A549 (cell line): Measurements from ENCODE around the gene NAA15. TPM values are rescaled to one million over a fixed set of nuclear protein-coding genes. Genes with fewer than 3 reads are reported as not detected.
"Not testable (repeated sequence)": the region's sequence is repeated elsewhere in the genome, so short reads cannot be mapped to it uniquely, and the experiment has no call there.

Experiments
- ATAC-seq, 2 experiments: fragments of 200-7000 bp in 1 of 2; fragments of >200 bp in 1 of 2; cut with Nextera tagmentation in 1 of 2; cut with Tn5 transposase in 1 of 2; 3 replicates each; pipeline versions ENCODE4 v1.8.0 to v1.9.1; 2018 to 2020; ENCODE audit warnings: mild to moderate bottlenecking in 1 of 2, moderate library complexity in 1 of 2
- CTCF ChIA-PET: fragments of 300-600 bp; sonication (Branson Sonifier 250); formaldehyde crosslinking; extraction: SDS; loops from one replicate; lab custom pipeline; 2021; ENCODE audit warnings: antibody characterized with exemption, inconsistent platforms; lab: Yijun Ruan, JAX
- POLR2A ChIA-PET: fragments of 350-600 bp; formaldehyde crosslinking; extraction: SDS; loops from one replicate; lab custom pipeline; 2021; ENCODE audit warnings: antibody characterized with exemption, inconsistent platforms; lab: Yijun Ruan, JAX
- DNase-seq, 2 experiments: peaks; one replicate each; pipeline versions ENCODE4 v3.0.0 to v3.0.0-alpha.2; 2011 to 2016; ENCODE audit warnings: low read depth in 1 of 2, low spot score in 1 of 2
- FAIRE-seq: peaks from 2 replicates; lab custom pipeline; 2011; peaks lifted over from hg19 to GRCh38; lab: Jason Lieb, UNC
- H3K27ac ChIP-seq, 2 experiments: fragments of >200 bp; sonication (Bioruptor Twin); formaldehyde crosslinking; 3 replicates each; pipeline ENCODE4 v1.5.1; 2016 to 2017
- H3K4me1 ChIP-seq: fragments of >200 bp; sonication (Bioruptor Twin); formaldehyde crosslinking; 3 replicates; pipeline ENCODE4 v1.6.1; 2016
- H3K4me2 ChIP-seq: fragments of >200 bp; sonication (Bioruptor Twin); formaldehyde crosslinking; 3 replicates; pipeline ENCODE4 v1.6.1; 2016
- H3K4me3 ChIP-seq: fragments of >200 bp; sonication (Bioruptor Twin); formaldehyde crosslinking; 3 replicates; pipeline ENCODE4 v1.5.1; 2016
- H3K9me3 ChIP-seq: fragments of >200 bp; sonication (Bioruptor Twin); formaldehyde crosslinking; 3 replicates; pipeline ENCODE4 v1.6.1; 2016
- BHLHE40 ChIP-seq: IDR thresholded peaks from 2 replicates; pipeline ENCODE4 v1.6.1; 2012; ENCODE audit warnings: low read depth, low read length, inconsistent platforms
- CHD4 ChIP-seq: fragments of 200-600 bp; sonication (generic); IDR thresholded peaks from 2 replicates; pipeline ENCODE4 v1.6.1; 2016; ENCODE audit warnings: antibody characterized with exemption, mild to moderate bottlenecking, borderline replicate concordance
- CTCF ChIP-seq: fragments of >200 bp; sonication (Bioruptor Twin); formaldehyde crosslinking; IDR thresholded peaks from 3 replicates; pipeline ENCODE4 v1.5.1; 2016
- E2F6 ChIP-seq: IDR thresholded peaks from 2 replicates; pipeline ENCODE4 v1.6.1; 2012; ENCODE audit warnings: low read depth, borderline replicate concordance
- ESRRA ChIP-seq: fragments of 150-350 bp; IDR thresholded peaks from 2 replicates; pipeline ENCODE4 v1.6.1; 2014; ENCODE audit warnings: mild to moderate bottlenecking, low read length, borderline replicate concordance
- FOSB ChIP-seq: fragments of 250-450 bp; sonication (Bioruptor Pico); IDR thresholded peaks from 2 replicates; pipeline ENCODE4 v1.5.0; 2020; ENCODE audit warnings: mild to moderate bottlenecking, moderate library complexity
- FOXS1 ChIP-seq: fragments of 250-450 bp; sonication (Bioruptor Pico); IDR thresholded peaks from 2 replicates; pipeline ENCODE4 v1.5.0; 2020; ENCODE audit warnings: mild to moderate bottlenecking, moderate library complexity
- HDAC2 ChIP-seq: fragments of 200-600 bp; sonication (generic); IDR thresholded peaks from 2 replicates; pipeline ENCODE4 v1.6.1; 2016
- HES2 ChIP-seq: fragments of >200 bp; sonication (Bioruptor Twin); formaldehyde crosslinking; IDR thresholded peaks from 2 replicates; pipeline ENCODE4 v1.6.1; 2016
- HEYL ChIP-seq: fragments of 250-450 bp; sonication (Bioruptor Pico); IDR thresholded peaks from 2 replicates; pipeline ENCODE4 v1.8.0; 2021; ENCODE audit warnings: mild to moderate bottlenecking, moderate library complexity
- HOXA7 ChIP-seq: fragments of 250-450 bp; sonication (Bioruptor Pico); IDR thresholded peaks from 2 replicates; pipeline ENCODE4 v1.5.0; 2020; ENCODE audit warnings: mild to moderate bottlenecking, moderate library complexity
- JUNB ChIP-seq: fragments of >200 bp; sonication (Bioruptor Twin); formaldehyde crosslinking; IDR thresholded peaks from 2 replicates; pipeline ENCODE4 v1.6.1; 2016
- MAFK ChIP-seq: fragments of 450-650 bp; IDR thresholded peaks from 2 replicates; pipeline ENCODE4 v1.6.1; 2014; ENCODE audit not compliant: partially characterized antibody
- MYC ChIP-seq: IDR thresholded peaks from 2 replicates; pipeline ENCODE4 v1.6.1; 2012; ENCODE audit warnings: mild to moderate bottlenecking, inconsistent platforms, low read length, improper control_type of control experiment, borderline replicate concordance
- NPAS2 ChIP-seq: fragments of 250-450 bp; sonication (Bioruptor Pico); IDR thresholded peaks from 2 replicates; pipeline ENCODE4 v1.8.0; 2022; ENCODE audit warnings: mild to moderate bottlenecking, moderate library complexity, borderline replicate concordance
- NR3C1 ChIP-seq: fragments of >200 bp; sonication (Bioruptor Twin); formaldehyde crosslinking; IDR thresholded peaks from 3 replicates; pipeline ENCODE4 v1.6.1; 2017
- PHF8 ChIP-seq: fragments of 200-600 bp; sonication (generic); IDR thresholded peaks from 2 replicates; pipeline ENCODE4 v1.6.1; 2016; ENCODE audit warnings: low read depth, mild to moderate bottlenecking, antibody characterized with exemption, moderate library complexity, borderline replicate concordance
- POLR2AphosphoS2 ChIP-seq: conservative IDR thresholded peaks from 2 replicates; pipeline ENCODE4 v1.6.1; 2012; ENCODE audit warnings: low read length, improper control_type of control experiment, inconsistent platforms
- RAD21 ChIP-seq, 2 experiments: fragments of >200 bp in 1 of 2; sonication (Bioruptor Twin) in 1 of 2; formaldehyde crosslinking in 1 of 2; IDR thresholded peaks in 1 of 2; conservative IDR thresholded peaks in 1 of 2; 2 replicates in 1 of 2; 3 replicates in 1 of 2; pipeline ENCODE4 v1.6.1; 2012 to 2018; ENCODE audit warnings: inconsistent platforms in 1 of 2
- RARB ChIP-seq: fragments of 250-450 bp; sonication (Bioruptor Pico); IDR thresholded peaks from 2 replicates; pipeline ENCODE4 v1.8.0; 2021; ENCODE audit warnings: mild to moderate bottlenecking, moderate library complexity
- RFX5 ChIP-seq: fragments of 450-650 bp; IDR thresholded peaks from 2 replicates; pipeline ENCODE4 v1.7.1; 2014; ENCODE audit warnings: antibody characterized with exemption, mild to moderate bottlenecking, moderate library complexity
- SMC3 ChIP-seq: fragments of >200 bp; sonication (Bioruptor Twin); formaldehyde crosslinking; IDR thresholded peaks from 3 replicates; pipeline ENCODE4 v1.6.1; 2018; ENCODE audit warnings: inconsistent platforms
- SREBF2 ChIP-seq: fragments of 450-650 bp; IDR thresholded peaks from 2 replicates; pipeline ENCODE4 v1.6.1; 2014; ENCODE audit warnings: mild to moderate bottlenecking, moderate library complexity
- TFCP2L1 ChIP-seq: fragments of 250-450 bp; sonication (Bioruptor Pico); IDR thresholded peaks from 2 replicates; pipeline ENCODE4 v1.5.0; 2021; ENCODE audit warnings: mild to moderate bottlenecking
- TP53 ChIP-seq: fragments of 250-450 bp; sonication (Bioruptor Pico); IDR thresholded peaks from 2 replicates; pipeline ENCODE4 v1.5.0; 2021; ENCODE audit warnings: mild to moderate bottlenecking, moderate library complexity
- USF2 ChIP-seq: fragments of 450-650 bp; IDR thresholded peaks from 2 replicates; pipeline ENCODE4 v1.6.1; 2014; ENCODE audit warnings: antibody characterized with exemption
- ZNF302 ChIP-seq: fragments of 250-450 bp; sonication (Bioruptor Pico); IDR thresholded peaks from 2 replicates; pipeline ENCODE4 v1.9.0; 2021; ENCODE audit warnings: inconsistent platforms, mild to moderate bottlenecking, moderate library complexity
- WGBS: methylation state at CpG from one replicate; pipeline ENCODE4 v1.1.6; 2017; ENCODE audit errors: missing lambda C conversion rate; 5-methylcytosine and 5-hydroxymethylcytosine counted together
- polyA plus RNA-seq, 4 experiments: library from polyadenylated mRNA; depleted of rRNA in 3 of 4; stranded (reverse); fragments of >200 nt; fragmentation: RNase III in 1 of 4; extraction: RNeasy Plus Mini Kit Qiagen cat#74134 plus additional on column Dnase treatment in 1 of 4; gene quantifications; 2 replicates in 3 of 4; 3 replicates in 1 of 4; pipeline ENCODE4 v1.2.3, GENCODE V29; 2011 to 2017

The NAA15 gene
- polyA plus RNA-seq, 2 of the 4 experiments (the other 2 are of a cell fraction), result 29.2 to 45.2 TPM

DNA sequence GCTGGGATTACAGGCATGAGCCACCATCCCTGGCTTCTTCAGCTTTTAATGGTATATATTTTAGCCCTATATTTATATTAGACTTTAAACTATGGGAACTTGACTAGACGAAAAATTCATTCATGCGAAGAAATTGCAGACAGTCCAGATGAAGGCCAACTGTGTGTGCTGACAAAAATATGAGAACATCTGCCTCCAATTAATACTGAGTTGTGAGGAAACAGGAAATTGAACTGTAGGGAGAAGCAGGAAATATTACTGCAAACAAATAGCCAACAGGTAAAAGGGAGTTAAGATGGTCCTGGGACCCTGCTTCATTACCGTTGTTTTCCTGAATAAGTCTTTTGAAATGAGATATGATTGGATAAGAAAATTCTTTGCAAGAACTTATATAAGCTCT is 47.6 kb upstream of the NAA15 start (continued):
- TF ChIP-seq POLR2AphosphoS2, result no peak
- no peak for TF ChIP-seq HOXA7
- no peak for TF ChIP-seq FOXS1 (CRISPR knock-in tag)
- TF ChIP-seq HES2, result no peak
- TF ChIP-seq NPAS2 (CRISPR knock-in tag), result no peak
- no peak for TF ChIP-seq MYC
- no peak for TF ChIP-seq NR3C1
- no peak for TF ChIP-seq JUNB
- no peak for TF ChIP-seq SREBF2

- H3K4me3 ChIP-seq, DNase-seq, FAIRE-seq, H3K9me3 ChIP-seq, H3K4me1 ChIP-seq, POLR2A ChIA-PET, H3K27ac ChIP-seq, H3K4me2 ChIP-seq, ATAC-seq: not testable (repeated sequence)
- CTCF ChIA-PET, result interaction anchor here (1.1 kb wide), 1 partner anchor 31 kb away, joined by 3 read pairs; no protein-coding TSS in a partner anchor
- WGBS, result 86% methylated on average over 6 of the region's 6 CpGs
Observed at GRCh38 chr4:139255581-139255980, 45.7 kb upstream of the NAA15 start.

GRCh38 chr4:139256349-139256748 is 45.0 kb upstream of the NAA15 start:
- 37% methylated on average over 2 of the region's 2 CpGs for WGBS
- Histone ChIP-seq H3K27ac (no peak overlapping the region), H3K9me3 (no peaks in the 10 kb centered on the region), H3K4me2 (no peak overlapping the region), H3K4me3 (no peak overlapping the region)
- FAIRE-seq (no peak), ATAC-seq (no peak), DNase-seq (no peak)
- CTCF ChIA-PET, result no interaction called here
- no peak for TF ChIP-seq ZNF302 (CRISPR knock-in tag)
- TF ChIP-seq CTCF, result no peak
- TF ChIP-seq RARB (CRISPR knock-in tag), result no peak
- TF ChIP-seq TP53 (CRISPR knock-in tag), result no peak
- TF ChIP-seq HEYL (CRISPR knock-in tag), result no peak
- TF ChIP-seq NPAS2 (CRISPR knock-in tag), result no peak
- TF ChIP-seq USF2, result no peak
- TF ChIP-seq JUNB, result no peak
- TF ChIP-seq BHLHE40, result no peak
- no peak for TF ChIP-seq TFCP2L1 (CRISPR knock-in tag)
- TF ChIP-seq FOSB (CRISPR knock-in tag), result no peak
- TF ChIP-seq, all 56 proteins: peak for 0
- POLR2A ChIA-PET, result no interaction called here
- H3K4me1 ChIP-seq, result no peaks in the 10 kb centered on the region

DNA sequence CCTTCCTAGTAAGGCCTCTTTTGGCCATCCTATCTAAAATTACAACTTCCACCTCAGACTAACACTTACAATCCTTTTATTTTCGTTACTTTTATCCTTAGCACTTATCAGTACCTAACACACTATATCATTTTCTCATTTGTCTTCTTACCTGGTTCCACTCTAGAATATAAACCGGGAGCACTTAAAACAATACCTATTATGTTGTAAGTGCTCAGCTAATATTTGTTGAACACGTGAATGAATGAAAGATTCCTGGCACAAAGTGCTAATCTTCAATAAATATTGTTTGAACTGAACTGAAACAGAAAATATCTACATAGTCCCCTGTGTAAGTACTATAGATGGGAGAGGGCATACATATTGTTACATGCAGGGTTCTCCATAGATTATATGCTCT is 35.7 kb upstream of the NAA15 start:
- no peak for FAIRE-seq

More for the DNA sequence above, 35.7 kb upstream of the NAA15 start:
- H3K27ac ChIP-seq, result 0 out of 6 replicates have a peak overlapping the region, but pooled peaks of 1 of the 2 experiments have one; percentile 20
- H3K4me1 ChIP-seq, result peaks cover 19% of the 10 kb centered on the region
- no peak for ATAC-seq
- no peaks in the 10 kb centered on the region for H3K9me3 ChIP-seq
- H3K4me3 ChIP-seq, result no peak overlapping the region
- ChIA-PET CTCF (interaction anchor here (0.7 to 2.3 kb wide), 5 partner anchors 18 to 34 kb away, joined by 3 to 7 read pairs (median 4); no protein-coding TSS in a partner anchor), POLR2A (interaction anchor here (1.0 kb wide), 1 partner anchor 88 kb away, joined by 3 read pairs; the partner anchor contains the start of gene ELF2)
- 53% methylated on average over 3 of the region's 3 CpGs for WGBS
- TF ChIP-seq ESRRA (no peak), USF2 (no peak), MAFK (no peak), SMC3 (no peak), RAD21 (conservative IDR thresholded peaks at IDR 0.05 in 1 of 2, IDR thresholded peaks at IDR 0.05 in 1 of 2) (no peak), HDAC2 (no peak), TFCP2L1 (CRISPR knock-in tag) (no peak), PHF8 (no peak), E2F6 (no peak), RFX5 (no peak), MYC (no peak), CHD4 (no peak), HOXA7 (no peak)
- no peak for DNase-seq
- H3K4me2 ChIP-seq, result peak overlapping the region; percentile 81
